ENCODE measurements around the gene SPAG16.

The SPAG16 gene

DNA sequence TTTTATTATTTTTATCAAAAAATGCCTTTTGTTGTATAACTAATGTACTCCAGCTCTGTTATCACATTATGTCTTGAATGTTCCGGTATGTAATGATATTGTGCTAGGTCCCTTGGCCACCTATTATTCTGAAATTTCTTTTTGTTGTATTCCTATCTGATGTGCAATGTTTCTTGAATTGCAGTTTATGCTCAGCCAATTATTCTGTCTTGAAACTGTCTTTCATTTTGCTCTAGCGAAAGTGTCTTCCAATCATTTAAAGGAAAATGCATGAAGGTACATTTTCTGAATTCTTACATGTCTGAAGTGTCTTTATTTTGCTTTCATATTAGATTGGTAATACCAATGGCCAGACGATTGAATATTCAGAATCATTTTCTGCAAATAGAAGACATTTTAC, 277.5 kb downstream of the SPAG16 start:
- Histone ChIP-seq H3K27ac (ENCODE audit: low read depth, low read length) (no peak overlapping the region), H3K9ac (ENCODE audit: low read length) (no peak overlapping the region), H3F3A (ENCODE audit: insufficient read depth) (no peaks in the 10 kb centered on the region), H3K27me3 (ENCODE audit: low read length) (no peaks in the 10 kb centered on the region), H2AFZ (ENCODE audit: low read depth, low read length, severe bottlenecking) (no peak overlapping the region), H3K36me3 (ENCODE audit: low read length) (no peaks in the 10 kb centered on the region), H3K9me3 (ENCODE audit: insufficient read depth, low read length) (no peaks in the 10 kb centered on the region), H4K20me1 (ENCODE audit: low read depth, low read length) (no peaks in the 10 kb centered on the region), H3K9me2 (replicated peaks; ENCODE audit: insufficient read depth, low read length) (no peaks in the 10 kb centered on the region), H3K4me2 (ENCODE audit: low read depth, low read length, poor library complexity, severe bottlenecking) (no peak overlapping the region), H3K79me2 (ENCODE audit: insufficient read depth, low read length) (no peaks in the 10 kb centered on the region), H3K4me3 (ENCODE audit: insufficient read depth, low read length, poor library complexity, severe bottlenecking) (no peak overlapping the region)
- TF ChIP-seq EZH2phosphoT487 (conservative IDR thresholded peaks at IDR 0.05; ENCODE audit: low read length), result no peak
- TF ChIP-seq, protein P1, sequence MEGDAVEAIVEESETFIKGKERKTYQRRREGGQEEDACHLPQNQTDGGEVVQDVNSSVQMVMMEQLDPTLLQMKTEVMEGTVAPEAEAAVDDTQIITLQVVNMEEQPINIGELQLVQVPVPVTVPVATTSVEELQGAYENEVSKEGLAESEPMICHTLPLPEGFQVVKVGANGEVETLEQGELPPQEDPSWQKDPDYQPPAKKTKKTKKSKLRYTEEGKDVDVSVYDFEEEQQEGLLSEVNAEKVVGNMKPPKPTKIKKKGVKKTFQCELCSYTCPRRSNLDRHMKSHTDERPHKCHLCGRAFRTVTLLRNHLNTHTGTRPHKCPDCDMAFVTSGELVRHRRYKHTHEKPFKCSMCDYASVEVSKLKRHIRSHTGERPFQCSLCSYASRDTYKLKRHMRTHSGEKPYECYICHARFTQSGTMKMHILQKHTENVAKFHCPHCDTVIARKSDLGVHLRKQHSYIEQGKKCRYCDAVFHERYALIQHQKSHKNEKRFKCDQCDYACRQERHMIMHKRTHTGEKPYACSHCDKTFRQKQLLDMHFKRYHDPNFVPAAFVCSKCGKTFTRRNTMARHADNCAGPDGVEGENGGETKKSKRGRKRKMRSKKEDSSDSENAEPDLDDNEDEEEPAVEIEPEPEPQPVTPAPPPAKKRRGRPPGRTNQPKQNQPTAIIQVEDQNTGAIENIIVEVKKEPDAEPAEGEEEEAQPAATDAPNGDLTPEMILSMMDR (IDR thresholded peaks at IDR 0.05; ENCODE audit: insufficient read depth, low read length, poor library complexity, severe bottlenecking), result no peak

DNA sequence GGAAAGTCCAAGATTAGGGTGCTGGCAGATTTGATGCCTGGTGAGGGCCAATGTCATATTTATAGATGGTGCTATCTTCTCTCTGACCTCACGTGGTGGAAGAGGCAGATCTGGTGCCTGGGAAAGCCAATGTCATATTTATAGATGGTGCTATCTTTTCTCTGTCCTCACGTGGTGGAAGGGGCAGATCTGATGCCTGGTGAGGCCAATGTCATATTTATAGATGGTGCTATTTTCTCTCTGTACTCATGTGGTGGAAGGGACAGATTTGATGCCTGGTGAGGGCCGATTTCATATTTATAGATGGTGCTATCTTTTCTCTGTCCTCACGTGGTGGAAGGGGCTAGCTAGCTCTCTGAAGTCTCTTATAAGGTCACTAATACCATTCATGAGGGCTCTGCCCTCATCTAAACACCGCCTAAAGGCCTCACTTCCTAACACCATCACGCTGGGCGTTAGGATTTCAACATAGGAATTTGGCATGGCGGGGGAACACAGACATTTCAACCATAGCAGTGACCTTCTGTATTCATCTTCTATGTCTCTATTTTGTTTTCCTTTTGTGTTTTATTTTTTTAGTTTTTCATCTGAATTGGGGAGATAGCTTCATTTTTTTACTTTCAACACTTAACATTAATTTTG, 278.4 kb downstream of the SPAG16 start:
- TF ChIP-seq EZH2phosphoT487 (conservative IDR thresholded peaks at IDR 0.05; ENCODE audit: low read length), result no peak
- TF ChIP-seq, protein P1 (IDR thresholded peaks at IDR 0.05; ENCODE audit: insufficient read depth, low read length, poor library complexity, severe bottlenecking), result no peak
- Histone ChIP-seq H3K4me2 (ENCODE audit: low read depth, low read length, poor library complexity, severe bottlenecking) (no peak overlapping the region), H3K27me3 (ENCODE audit: low read length) (no peaks in the 10 kb centered on the region), H3K9ac (ENCODE audit: low read length) (no peak overlapping the region), H3K36me3 (ENCODE audit: low read length) (no peaks in the 10 kb centered on the region), H3K9me3 (ENCODE audit: insufficient read depth, low read length) (no peaks in the 10 kb centered on the region), H2AFZ (ENCODE audit: low read depth, low read length, severe bottlenecking) (no peak overlapping the region), H4K20me1 (ENCODE audit: low read depth, low read length) (no peaks in the 10 kb centered on the region), H3K79me2 (ENCODE audit: insufficient read depth, low read length) (no peaks in the 10 kb centered on the region), H3K27ac (ENCODE audit: low read depth, low read length) (no peak overlapping the region), H3F3A (ENCODE audit: insufficient read depth) (no peaks in the 10 kb centered on the region), H3K9me2 (replicated peaks; ENCODE audit: insufficient read depth, low read length) (no peaks in the 10 kb centered on the region), H3K4me3 (ENCODE audit: insufficient read depth, low read length, poor library complexity, severe bottlenecking) (no peak overlapping the region)

DNA sequence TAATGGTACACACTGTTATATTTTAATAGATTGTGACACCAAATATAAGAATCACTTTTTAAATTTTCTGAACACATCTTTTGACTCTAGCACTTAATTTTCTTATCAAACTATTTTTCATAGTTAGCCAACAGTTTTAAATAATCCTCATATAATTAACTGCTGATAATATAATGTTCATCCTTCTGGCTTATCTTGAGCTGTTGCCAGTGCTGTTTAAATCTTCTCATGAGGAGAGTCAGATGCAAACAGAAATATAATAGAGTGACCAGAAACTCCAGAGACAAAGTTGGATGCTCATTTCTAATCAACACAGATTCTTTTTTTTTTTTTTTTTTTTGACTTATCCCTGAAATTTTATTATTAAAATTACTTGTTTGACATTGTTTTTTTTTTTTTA, 282.6 kb downstream of the SPAG16 start:
- H3K4me2 ChIP-seq (ENCODE audit: low read depth, low read length, poor library complexity, severe bottlenecking), result no peak overlapping the region

More for the DNA sequence above, 282.6 kb downstream of the SPAG16 start:
- Histone ChIP-seq H3K9me2 (replicated peaks; ENCODE audit: insufficient read depth, low read length) (no peaks in the 10 kb centered on the region), H3K9ac (ENCODE audit: low read length) (no peak overlapping the region), H3K27ac (ENCODE audit: low read depth, low read length) (no peak overlapping the region), H3K27me3 (ENCODE audit: low read length) (no peaks in the 10 kb centered on the region), H3K79me2 (ENCODE audit: insufficient read depth, low read length) (no peaks in the 10 kb centered on the region), H4K20me1 (ENCODE audit: low read depth, low read length) (no peaks in the 10 kb centered on the region), H3F3A (ENCODE audit: insufficient read depth) (no peaks in the 10 kb centered on the region), H3K9me3 (ENCODE audit: insufficient read depth, low read length) (no peaks in the 10 kb centered on the region), H3K4me3 (ENCODE audit: insufficient read depth, low read length, poor library complexity, severe bottlenecking) (no peak overlapping the region), H2AFZ (ENCODE audit: low read depth, low read length, severe bottlenecking) (no peak overlapping the region), H3K36me3 (ENCODE audit: low read length) (no peaks in the 10 kb centered on the region)
- TF ChIP-seq EZH2phosphoT487 (conservative IDR thresholded peaks at IDR 0.05; ENCODE audit: low read length), result no peak
- TF ChIP-seq, protein P1 (IDR thresholded peaks at IDR 0.05; ENCODE audit: insufficient read depth, low read length, poor library complexity, severe bottlenecking), result no peak
